Globus pallidus (tissue), 1 donor: ENCODE results near the gene FOXD4.
"Not testable (repeated sequence)": the region's sequence is repeated elsewhere in the genome, so short reads cannot be mapped to it uniquely, and the experiment has no call there.

Experiments used
- DNase-seq: peaks from one replicate; pipeline ENCODE4 v3.0.0-alpha.2; 2015; ENCODE audit warnings: low spot score

Gene FOXD4

DNA sequence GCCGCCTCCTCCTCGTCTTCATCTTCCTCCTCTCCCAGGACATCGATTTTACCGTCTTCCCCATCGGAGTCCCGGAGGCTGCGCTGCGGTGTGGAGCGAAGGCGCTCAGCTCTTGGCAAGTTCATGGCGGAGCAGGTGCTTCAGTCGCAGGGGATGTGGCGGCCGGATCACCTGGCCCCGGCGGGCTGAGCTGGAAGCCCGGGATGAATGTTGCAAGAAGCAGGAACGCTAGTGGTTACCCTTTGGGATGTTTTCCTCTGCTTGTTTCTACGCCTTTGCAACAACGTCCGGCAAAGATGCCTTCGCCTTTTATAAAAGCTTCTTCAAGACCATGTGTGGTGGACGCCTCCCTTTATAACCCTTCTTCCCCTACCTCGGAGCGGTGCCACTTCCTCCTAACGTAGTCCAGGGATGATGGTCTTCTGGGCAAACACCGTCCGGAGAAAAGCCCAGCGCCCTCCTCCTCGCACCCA, at the start of gene FOXD4:
FOXD4 (minus strand) TSS at position 423 of the 473 bp plus-strand sequence; CDS start at position 125, 298 bp downstream.
- not testable (repeated sequence) for DNase-seq

DNA sequence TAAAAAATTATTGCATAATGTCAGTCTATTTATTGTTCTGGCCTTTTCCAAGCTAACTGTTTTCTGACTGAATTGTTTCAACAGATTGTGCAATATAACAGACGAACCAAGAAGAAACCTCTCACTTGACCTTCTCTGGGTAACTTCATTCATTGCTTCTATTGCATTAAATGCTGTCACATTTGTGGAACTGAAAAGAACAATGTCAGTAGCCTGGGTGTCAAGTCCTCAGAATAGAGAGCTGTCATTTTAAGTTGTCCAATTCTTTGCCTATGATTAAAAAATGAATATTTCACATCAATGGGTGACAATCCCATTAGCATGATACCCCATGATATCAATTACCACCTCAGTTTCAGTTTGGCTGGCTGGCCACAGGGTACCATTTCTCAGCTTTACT, 41.7 kb upstream of the FOXD4 start:
- DNase-seq, result not testable (repeated sequence)

DNA sequence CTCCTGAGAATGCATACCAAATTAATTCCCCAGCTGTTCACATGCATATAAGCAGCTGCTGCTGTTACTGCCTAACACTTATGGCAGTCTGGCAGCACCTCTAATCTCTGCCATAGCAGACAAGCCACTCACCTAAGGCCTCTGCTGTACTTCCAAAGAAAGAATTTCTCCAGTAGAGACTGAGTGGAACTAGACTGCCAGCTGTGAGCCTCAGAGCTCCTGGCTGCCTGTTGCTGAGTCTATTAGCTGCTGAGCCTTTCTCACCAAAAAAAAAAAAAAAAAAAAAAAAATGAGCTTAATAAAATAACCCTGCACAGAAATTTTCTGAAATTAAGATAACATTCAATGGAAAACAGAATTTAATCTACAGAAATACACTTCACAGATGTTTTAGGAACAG, 33.0 kb upstream of the FOXD4 start:
- DNase-seq, result not testable (repeated sequence)

DNA sequence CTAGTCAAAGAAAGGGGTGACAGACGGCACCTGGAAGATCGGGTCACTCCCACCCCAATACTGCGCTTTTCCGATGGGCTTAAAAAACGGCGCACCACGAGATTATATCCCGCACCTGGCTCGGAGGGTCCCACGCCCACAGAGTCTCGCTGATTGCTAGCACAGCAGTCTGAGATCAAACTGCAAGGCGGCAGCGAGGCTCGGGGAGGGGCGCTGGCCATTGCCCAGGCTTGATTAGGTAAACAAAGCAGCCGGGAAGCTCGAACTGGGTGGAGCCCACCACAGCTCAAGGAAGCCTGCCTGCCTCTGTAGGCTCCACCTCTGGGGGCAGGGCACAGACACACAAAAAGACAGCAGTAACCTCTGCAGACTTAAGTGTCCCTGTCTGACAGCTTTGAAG, 21.7 kb upstream of the FOXD4 start:
- not testable (repeated sequence) for DNase-seq

DNA sequence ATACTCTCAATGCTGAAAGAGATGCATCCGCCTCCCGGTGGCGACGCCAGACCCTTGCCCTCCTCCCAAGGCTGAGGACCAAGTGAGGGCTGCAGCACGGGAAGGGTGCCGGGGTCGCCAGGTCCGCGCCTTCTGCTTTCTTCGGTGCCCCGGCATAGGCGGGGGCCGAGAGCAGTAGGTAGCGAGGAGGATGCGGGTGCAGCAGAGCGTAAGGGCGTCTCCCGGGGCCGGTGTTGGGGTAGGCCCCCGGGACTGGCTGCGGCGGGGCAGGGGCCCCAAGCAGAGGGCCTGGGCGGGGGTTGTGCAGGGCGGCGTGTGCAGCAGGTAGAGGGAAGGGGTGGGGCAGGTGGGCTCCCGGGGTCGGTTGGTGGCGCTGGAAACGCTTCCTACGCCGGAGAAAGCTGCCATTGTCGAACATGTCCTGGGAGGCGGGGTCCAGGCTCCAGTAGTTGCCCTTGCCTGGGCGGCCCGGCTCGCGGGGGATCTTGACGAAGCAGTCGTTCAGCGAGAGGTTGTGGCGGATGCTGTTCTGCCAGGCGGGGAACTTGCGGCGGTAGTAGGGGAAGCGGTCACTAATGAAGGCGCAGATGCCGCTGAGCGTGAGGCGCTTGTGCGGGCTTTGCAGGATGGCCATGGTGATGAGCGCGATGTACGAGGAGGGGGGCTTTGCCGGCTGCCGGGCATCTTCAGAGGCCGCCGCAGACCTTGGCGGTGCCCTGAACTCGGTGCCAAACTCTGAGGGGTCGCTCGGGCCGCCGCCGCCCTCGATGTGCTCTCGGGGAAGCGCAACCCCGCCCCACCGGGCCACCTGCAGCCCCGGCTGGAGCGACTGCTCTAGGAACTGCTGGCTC, 848 bp downstream of the FOXD4 start:
- DNase-seq, result not testable (repeated sequence)

DNA sequence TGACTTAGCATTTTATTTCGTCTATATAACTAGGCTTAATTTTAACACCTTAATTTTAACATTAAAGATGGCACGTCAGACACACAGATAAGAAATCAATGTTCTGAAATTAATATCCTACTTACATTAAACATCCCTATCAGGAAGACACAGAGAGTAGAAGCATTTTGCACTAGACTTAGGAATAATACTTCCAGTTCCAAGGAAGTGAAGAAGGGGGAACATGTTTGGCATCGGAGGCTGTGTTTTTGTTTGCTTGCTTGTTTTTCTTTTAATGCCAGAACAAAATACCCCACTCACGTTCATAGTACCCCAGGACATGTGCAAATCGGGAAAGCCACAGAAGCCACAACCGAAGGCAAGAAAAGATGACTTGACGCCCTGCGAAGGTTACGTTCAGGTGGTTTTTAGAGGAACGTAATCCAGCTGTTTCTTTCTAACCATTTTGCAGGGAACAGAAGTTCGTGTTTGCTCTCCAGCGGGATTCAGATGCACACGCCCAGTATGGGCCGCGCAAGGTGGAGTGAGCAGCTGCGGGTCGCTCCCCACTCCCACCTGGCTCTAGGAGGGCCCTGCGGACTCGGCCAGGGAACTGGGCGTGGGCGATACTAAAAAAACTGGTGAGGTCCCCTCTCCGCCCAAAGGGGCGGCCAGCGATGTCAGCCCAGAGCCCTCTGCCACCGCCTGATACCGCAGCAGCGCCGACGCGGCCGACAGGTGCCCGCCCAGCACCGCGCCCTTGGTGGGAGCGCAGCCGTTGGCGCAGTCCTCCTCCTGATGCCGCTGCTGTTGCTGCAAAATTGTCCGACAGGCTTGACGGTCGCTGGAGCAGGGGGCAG, 1.8 kb downstream of the FOXD4 start:
- not testable (repeated sequence) for DNase-seq

DNA sequence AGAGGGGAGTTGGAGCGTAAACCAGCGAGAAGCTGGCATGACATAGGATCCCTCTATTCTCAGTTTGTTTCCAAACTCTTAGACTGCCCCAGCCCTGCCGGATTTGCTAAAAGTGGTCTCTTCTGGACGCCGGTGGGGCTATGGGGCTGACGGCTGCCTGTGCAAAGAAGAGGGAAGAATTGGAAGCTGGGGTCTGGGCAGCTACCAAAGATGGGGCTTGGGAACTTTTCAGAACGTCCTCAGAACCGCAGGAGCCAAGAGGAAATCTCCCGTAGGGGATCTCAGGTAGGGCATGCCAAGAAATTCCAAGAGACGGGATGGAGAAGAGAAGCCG, 3.1 kb downstream of the FOXD4 start:
- DNase-seq, result not testable (repeated sequence)

DNA sequence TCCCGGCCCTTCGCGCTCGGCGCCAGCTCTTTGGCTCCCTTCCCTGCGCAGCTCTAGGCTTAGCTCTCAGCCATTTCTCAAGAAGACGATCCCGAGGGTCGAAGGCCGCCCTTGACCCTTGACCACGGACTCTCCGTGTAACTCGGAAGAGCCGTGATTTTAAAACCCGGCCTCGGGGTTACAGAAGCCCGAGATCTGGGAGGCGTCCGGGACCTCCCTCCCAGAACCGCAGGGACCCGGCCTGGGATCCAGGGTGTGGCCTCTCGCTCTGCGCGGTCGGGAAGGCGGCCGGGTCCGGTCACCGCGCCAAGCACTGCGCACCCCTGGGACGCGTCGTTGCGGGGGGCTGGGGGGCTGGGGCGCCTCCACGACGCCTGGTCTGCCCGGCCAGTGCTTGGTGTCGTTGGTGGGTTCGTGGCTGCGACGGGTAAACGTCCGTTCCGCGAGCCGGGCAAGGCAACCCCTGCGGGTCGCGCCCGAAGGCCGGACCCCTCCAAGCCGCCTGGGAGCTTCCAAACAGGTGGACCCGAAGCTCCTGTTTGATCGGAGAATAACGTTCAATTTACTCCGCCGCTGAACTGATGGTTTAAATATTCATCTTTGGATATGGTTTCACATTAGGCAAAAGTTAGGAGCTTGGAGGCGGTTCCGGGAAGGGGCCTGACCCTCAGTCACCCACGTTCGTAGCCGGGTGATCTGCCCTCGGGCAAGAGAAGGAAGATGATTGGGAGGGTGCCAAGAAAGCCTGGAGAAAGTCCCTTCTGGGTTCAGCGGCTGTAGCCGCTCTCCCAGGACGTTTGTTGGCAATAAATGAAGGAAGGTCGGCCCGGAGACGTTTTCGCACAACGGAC, 3.7 kb downstream of the FOXD4 start:
- DNase-seq, result not testable (repeated sequence)

DNA sequence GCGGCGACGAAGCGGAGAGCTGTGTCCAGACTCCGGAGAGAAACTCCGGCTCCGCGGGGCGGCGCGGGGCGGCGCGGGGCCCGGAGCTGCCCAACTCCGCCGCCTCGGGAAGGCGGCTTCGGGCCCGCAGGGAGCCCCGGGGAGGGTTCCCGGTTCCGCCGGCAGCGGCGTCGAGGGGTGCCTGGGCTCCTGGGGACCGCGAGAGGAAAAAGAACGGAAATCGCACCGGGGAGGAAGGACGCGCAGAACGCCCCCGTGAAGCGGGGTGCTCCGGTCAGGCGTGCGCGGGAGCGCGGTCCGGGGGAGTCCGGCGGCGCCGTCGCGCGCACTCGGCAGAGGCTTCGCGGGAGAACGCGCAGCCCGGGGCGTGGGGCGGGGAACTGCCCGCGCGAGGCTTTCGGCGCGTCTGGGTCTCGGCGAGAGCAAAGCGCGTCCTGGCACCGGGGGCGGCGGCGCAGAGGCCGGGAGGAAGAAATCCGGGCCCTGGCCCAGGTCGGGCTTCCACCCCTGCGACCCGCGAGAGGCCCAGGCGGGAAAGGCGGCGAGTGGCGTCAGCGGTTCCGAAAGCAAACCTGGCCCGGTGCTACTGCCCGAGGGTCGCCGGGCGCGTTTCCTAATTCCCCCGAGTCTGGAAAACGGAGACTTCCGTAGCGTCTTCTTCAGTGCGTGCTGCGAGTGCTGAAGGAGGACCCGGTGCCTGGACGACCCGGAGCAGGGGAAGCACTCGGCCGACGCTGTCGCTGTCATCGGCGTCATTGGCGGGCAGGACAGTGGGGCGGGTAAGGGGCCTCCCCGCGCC, 4.5 kb downstream of the FOXD4 start:
- DNase-seq, result not testable (repeated sequence)

DNA sequence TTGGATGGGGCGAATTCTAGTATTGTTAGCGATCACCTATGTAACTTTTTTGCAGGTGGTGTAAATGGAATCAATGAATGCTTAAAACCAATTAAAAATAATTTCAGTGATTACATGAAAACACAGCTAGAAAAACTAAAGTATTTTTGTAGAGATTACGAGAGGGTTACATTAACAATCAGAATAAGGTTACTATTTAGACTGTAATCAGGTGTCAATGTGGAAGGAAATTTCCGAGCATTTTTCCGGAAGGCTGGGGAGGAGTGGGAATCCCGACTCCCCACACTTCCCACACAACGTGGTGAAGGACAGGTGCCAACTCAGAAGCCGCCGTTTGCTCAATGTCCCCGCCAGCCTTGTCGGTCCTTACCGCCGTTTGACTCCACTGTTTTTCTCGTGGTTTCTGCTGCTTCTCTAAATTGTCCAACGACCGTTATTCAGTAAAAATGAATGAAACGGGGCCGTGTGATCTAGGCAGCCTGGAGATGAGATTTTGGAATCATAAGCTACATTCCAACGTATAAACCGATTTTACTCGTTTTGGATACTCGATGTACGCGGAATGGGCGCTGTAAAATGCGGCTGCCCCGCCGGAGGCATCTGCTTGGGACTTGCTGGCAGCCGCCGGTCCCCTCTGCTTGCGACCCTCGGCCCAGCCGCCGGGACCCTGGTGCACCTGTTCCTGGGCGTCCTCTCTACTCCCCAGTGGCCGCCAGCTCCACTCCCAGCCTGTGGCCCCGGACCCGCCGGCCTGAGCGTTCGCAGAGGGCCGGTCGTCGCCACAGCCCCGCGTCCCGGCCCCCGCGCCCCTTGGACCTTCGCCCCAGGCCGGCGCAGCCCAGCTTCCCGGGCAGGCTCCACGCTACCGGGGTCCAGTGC, 5.4 kb downstream of the FOXD4 start:
- not testable (repeated sequence) for DNase-seq

DNA sequence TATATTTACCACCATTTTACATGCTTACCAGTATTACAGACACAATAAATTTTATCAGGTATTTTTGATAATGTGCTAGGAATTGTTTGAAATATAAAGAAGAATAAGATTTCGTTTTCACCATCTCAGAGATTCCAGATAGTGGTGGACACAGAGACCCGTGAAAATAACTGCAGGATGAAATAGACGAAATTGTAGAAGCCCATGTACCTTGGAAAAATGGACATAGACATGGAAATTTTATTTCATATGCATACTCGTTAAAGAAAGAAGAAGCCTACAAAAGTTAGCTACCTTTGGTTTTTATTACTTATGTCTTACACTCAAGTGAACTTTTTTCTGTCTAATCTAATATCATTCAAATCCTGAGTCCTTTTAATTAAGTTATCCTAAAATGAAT, 7.5 kb downstream of the FOXD4 start:
- DNase-seq, result not testable (repeated sequence)

DNA sequence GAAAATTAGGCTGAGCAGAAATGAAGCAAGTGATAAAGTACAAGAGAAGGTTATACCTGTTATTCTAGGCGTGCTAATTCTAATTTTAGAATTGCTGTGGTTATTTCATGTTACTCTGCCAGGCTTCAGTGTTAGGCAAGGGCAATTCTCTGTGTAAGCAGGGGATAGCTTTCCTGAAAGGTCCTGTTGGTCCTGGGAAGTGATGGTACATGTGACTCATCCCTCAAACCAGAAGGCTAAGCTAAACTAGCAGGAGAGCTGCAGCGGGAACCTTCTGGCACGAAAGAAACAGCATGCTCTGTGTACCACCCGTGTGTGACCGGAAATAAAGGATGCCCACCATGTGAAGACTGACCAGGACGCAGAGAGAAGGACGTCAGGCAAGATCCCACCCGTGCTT, 8.7 kb downstream of the FOXD4 start:
- DNase-seq, result not testable (repeated sequence)

DNA sequence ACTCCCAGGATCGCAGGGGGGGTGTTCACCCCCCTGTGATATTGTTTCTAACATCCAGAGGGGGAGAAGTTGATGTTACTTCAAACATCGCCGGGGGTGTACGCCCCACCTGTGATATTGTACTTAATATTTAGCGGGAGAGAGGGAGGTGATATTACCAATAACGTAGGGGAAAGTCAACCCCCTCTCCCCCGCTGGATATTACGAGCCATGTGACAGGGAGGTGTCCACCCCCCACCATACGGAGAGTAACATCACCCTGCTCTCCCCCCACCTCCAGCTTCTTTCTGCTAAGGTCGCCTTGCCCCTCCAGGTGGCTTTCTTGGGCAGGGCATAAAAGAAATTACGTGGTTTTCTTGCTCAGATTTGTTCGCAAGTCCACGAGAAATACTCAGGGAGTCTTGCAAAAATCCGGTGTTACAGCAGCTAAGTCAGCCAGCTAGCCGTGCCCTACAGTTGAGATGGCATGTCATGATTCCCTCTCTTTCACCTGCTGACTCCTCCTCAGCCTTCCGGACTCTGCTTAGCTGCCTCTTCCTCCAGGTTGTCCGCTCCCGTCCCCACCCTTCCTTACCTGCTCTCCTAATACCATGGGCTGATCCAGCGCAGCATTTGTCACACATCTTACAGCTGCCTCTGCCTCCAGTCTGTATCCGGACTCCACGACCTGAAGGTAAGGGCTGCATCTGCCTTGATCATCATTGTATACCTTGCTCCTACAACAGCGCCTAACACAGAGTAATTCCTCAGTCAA, 9.3 kb downstream of the FOXD4 start:
- not testable (repeated sequence) for DNase-seq

DNA sequence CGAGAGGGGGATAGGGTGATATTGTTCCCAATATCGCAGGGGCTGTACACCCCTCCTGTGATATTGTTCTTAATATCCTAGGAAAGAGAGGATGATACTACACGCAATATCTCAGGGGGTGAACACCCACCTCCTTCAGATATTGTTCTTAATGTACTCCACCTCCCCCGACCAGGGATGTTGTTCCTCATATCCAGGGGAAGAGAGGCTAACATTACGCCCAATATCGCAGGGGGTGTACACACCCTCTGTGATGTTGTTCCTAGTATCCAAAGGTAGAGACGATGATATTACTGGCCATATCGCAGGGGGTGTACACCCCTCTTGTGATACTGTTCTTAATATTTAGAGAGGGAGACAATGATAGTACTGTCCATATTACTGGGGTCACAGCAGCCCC, 12.2 kb downstream of the FOXD4 start:
- DNase-seq, result not testable (repeated sequence)

DNA sequence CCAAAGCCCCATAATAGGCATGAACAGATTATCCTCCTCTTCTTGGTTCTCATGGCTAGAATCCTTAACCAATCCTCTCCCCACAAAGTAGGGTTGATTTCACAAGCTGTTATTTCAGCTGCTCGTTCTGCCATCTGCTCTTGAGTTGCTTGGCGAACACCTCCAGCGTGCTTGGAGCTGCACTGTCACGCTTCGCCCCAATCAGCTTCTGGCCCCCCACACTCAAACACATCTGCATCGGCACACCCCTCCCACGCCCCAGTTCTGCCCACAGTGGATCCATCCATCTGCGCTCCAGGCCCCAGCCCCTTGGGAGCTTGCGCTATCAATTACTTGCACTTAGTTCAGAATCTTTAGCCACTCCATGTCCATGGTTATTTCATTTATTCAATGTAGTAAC, 17.8 kb downstream of the FOXD4 start:
- DNase-seq, result not testable (repeated sequence)

DNA sequence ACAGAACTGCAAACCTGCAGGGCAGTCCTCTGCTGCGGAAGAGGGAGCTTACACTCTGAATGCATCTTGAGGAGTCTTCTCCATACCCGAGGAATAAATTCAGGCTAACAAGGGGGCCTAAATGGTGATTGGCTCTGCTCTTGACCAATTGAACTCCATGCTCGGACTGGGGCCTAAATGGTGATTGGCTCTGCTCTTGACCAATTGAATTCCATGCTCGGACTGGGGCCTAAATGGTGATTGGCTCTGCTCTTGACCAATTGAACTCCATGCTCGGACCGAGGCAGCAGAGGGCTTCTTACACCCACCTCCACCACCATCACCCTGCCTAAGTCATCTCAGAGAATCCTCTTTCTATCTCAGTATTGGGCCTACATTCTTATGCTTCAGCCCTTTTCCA, 18.4 kb downstream of the FOXD4 start:
- not testable (repeated sequence) for DNase-seq

DNA sequence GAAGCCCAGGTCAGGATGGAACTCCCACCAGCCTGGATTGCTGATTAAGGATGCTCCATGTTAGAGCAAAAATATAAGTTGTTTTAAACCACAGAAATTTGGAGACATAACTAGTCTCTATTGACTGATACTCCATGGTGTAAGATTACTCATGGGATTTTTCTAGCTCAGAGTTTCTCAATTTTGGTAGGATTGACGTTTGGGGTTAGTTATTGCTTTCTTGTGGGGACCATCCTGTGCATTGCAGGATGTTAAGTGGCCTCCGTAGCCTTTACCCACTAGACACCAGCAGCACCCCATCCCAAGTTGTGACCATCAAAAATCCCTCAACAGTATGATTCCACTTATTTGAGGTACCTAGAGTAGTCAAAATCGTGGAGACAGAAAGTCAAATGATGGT, 19.4 kb downstream of the FOXD4 start:
- DNase-seq, result not testable (repeated sequence)

DNA sequence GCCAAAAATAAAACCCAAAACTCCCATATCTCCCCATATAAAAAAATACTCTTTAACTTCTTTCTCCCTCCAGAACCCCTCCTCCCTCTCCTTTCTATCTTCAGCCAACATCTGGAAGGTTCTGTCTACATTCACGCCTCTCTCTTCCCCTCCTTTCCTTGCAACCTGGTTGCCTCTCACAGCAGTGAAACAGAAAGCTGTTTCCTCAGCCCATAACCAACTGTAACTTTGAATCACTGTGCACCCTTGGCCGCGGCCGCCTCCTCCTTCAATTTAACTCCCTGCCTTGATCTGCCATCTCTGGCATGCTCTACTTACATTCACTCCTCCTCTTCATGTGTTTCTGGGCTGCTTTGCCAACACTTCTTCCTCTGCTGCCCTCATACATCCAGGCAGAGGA, 23.2 kb downstream of the FOXD4 start:
- not testable (repeated sequence) for DNase-seq

DNA sequence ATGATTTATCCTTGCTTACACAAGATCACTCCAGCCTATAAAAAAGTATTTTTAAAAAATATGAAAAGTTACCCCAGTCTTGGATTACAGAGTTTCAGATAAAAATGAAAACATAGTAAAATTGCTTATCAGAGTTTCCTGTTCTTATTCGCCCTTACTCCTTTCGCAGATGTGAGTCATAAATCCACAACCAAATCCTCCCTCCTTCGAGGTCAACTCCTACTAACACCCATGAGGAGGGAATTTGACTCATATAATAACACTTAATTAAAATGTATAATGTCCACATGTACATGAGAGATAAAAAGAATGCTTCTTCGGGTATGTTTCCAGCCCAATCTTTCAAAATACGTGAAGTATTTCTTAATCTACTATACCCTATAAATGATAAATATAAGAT, 23.9 kb downstream of the FOXD4 start:
- not testable (repeated sequence) for DNase-seq
